ENCODE results near the gene GABRR2.

GABRR2 gene

GRCh38 chr6:89353118-89353556 lies 38.0 kb upstream of the GABRR2 start:
- H3K36me3 ChIP-seq (ENCODE audit: control insufficient read depth, insufficient read depth, low read length), result no peaks in the 10 kb centered on the region
- H3K9ac ChIP-seq, result peak overlapping the region; percentile 99
- H3K4me1 ChIP-seq, result peaks cover 17% of the 10 kb centered on the region
- H3K4me2 ChIP-seq (ENCODE audit: low read length), result peak overlapping the region; percentile 79
- H3K9me3 ChIP-seq (ENCODE audit: control insufficient read depth, low read length), result no peaks in the 10 kb centered on the region
- no peaks in the 10 kb centered on the region for H3K27me3 ChIP-seq (ENCODE audit: control insufficient read depth, insufficient read depth, low read length)
- peak overlapping the region; percentile 95 for H3K27ac ChIP-seq
- H3K79me2 ChIP-seq, result peaks cover 35% of the 10 kb centered on the region
- no peak for TF ChIP-seq CTCF (IDR thresholded peaks at IDR 0.05)
- peak overlapping the region; percentile 80 for H3K4me3 ChIP-seq (ENCODE audit: low read depth, low read length)
- peak overlapping the region; percentile 100 for H2AFZ ChIP-seq

- Histone ChIP-seq H3K27me3 (ENCODE audit: control insufficient read depth, insufficient read depth, low read length) (no peaks in the 10 kb centered on the region), H3K4me2 (ENCODE audit: low read length) (peak within 1 kb of the TSS; percentile 79), H3K79me2 (peaks cover 42% of the 10 kb centered on the region), H3K4me1 (peaks cover 24% of the 10 kb centered on the region), H3K9me3 (ENCODE audit: control insufficient read depth, low read length) (no peaks in the 10 kb centered on the region), H2AFZ (peak within 1 kb of the TSS; percentile 100), H3K4me3 (ENCODE audit: low read depth, low read length) (peak within 1 kb of the TSS; percentile 80), H3K36me3 (ENCODE audit: control insufficient read depth, insufficient read depth, low read length) (no peaks in the 10 kb centered on the region), H3K9ac (peak within 1 kb of the TSS; percentile 99), H3K27ac (peak within 1 kb of the TSS; percentile 95)
- TF ChIP-seq CTCF (IDR thresholded peaks at IDR 0.05), result peak; percentile 5
Observed at GRCh38 chr6:89352278-89353117, 37.4 kb upstream of the GABRR2 start, which contains the start of gene UBE2J1. Gene UBE2J1 (minus strand): TSS chr6:89352722. CDS start chr6:89352569, 153 bp downstream.

- peaks cover 25% of the 10 kb centered on the region for H3K4me1 ChIP-seq
- no peaks in the 10 kb centered on the region for H3K36me3 ChIP-seq (ENCODE audit: control insufficient read depth, insufficient read depth, low read length)
- H3K9ac ChIP-seq, result peak overlapping the region; percentile 99
- H3K79me2 ChIP-seq, result peaks cover 45% of the 10 kb centered on the region
- H3K4me2 ChIP-seq (ENCODE audit: low read length), result peak overlapping the region; percentile 79
- H2AFZ ChIP-seq, result peak overlapping the region; percentile 100
- no peaks in the 10 kb centered on the region for H3K9me3 ChIP-seq (ENCODE audit: control insufficient read depth, low read length)
- H3K27ac ChIP-seq, result peak overlapping the region; percentile 95
- H3K4me3 ChIP-seq (ENCODE audit: low read depth, low read length), result peak overlapping the region; percentile 80
- no peaks in the 10 kb centered on the region for H3K27me3 ChIP-seq (ENCODE audit: control insufficient read depth, insufficient read depth, low read length)
- no peak for TF ChIP-seq CTCF (IDR thresholded peaks at IDR 0.05)
Observed at GRCh38 chr6:89351671-89352277, 36.7 kb upstream of the GABRR2 start.

GRCh38 chr6:89350281-89350966 lies 35.3 kb upstream of the GABRR2 start:
- Histone ChIP-seq H3K9me3 (ENCODE audit: control insufficient read depth, low read length) (no peaks in the 10 kb centered on the region), H2AFZ (no peak overlapping the region), H3K36me3 (ENCODE audit: control insufficient read depth, insufficient read depth, low read length) (no peaks in the 10 kb centered on the region), H3K9ac (no peak overlapping the region), H3K27me3 (ENCODE audit: control insufficient read depth, insufficient read depth, low read length) (no peaks in the 10 kb centered on the region), H3K4me2 (ENCODE audit: low read length) (peak overlapping the region; percentile 39), H3K27ac (peak overlapping the region; percentile 25), H3K79me2 (peaks cover 58% of the 10 kb centered on the region), H3K4me3 (ENCODE audit: low read depth, low read length) (peak overlapping the region; percentile 13), H3K4me1 (peaks cover 31% of the 10 kb centered on the region)
- no peak for TF ChIP-seq CTCF (IDR thresholded peaks at IDR 0.05)

Data from parathyroid adenoma (tissue), 2 donors.